ENCODE measurements around the gene CNOT8. TPM values are rescaled to one million over a fixed set of nuclear protein-coding genes. Genes with fewer than 3 reads are reported as not detected.

CNOT8 gene
- total RNA-seq, 1 experiment from 2014 or later: 45.6 TPM

DNA sequence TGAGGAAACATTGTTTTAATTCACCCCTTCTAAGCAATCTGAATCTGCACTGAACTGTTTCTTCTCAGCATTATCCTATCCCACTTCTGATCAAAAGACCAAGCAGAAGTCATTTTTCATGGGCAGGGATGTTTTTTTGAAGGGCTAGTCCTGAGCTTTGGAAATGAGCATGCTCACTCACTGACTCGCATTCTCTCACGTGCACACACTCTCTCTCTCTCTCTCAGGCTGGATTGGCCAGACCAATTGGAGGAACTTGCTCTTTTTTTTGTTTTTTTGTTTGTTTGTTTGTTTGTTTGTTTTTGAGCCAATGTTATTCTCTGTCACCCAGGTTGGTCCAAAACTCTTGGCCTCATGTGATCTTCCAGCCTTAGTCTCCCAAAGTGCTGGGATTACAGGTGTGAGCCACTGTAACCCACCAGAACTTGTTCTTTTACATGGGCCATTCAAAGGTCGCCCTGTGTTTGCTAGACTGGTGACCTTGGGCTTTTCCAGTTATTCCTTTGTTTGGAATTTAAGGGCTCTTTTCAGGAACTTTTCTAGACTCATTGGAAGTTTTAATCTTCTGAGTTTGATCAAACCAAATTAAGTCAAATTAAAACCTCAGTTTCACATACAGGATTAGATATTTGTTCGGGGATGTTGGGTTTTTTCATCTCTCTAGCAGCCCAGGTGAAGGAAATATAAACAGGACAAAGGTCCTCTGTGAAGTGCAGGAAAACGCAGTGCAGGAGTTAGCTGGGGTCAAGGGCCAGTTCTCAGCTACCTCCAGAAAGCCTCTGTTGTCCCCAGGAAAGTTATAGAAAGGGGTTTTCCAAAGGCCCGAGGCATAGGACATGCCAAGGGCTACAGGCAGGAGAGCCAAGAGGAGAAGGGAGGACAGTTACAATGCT lies 21.2 kb upstream of the CNOT8 start:
- H3K79me2 ChIP-seq (ENCODE audit: insufficient read depth, low read length): no peaks in the 10 kb centered on the region
- H2BK15ac ChIP-seq (ENCODE audit: low read depth, low read length): no peak overlapping the region
- H3K4ac ChIP-seq (ENCODE audit: low read depth, low read length): no peak overlapping the region
- H2AFZ ChIP-seq (ENCODE audit: low read length): no peak overlapping the region
- H3K18ac ChIP-seq (ENCODE audit: insufficient read length, low read depth, low read length): no peak overlapping the region
- H2BK12ac ChIP-seq (ENCODE audit: insufficient read length, low read depth, low read length): no peak overlapping the region
- H2BK20ac ChIP-seq (ENCODE audit: low read depth, low read length, poor library complexity, severe bottlenecking): no peak overlapping the region
- no peaks in the 10 kb centered on the region for H3K9me3 Mint-ChIP-seq
- no peaks in the 10 kb centered on the region for H3K9me3 ChIP-seq (ENCODE audit: control insufficient read depth, low read depth, low read length)
- no peak overlapping the region for H3K4me3 Mint-ChIP-seq
- no peak overlapping the region for H3K23ac ChIP-seq (ENCODE audit: insufficient read length, low read depth, low read length)
- H3K4me2 ChIP-seq (ENCODE audit: insufficient read depth, insufficient read length, low read length): no peak overlapping the region
- no CpG with 5 or more reads among the region's 6 CpGs for WGBS (ENCODE audit: extremely low coverage, insufficient read length, low lambda C conversion rate)
- H4K5ac ChIP-seq (ENCODE audit: insufficient read length, low read depth, low read length): no peak overlapping the region
- H3K27ac Mint-ChIP-seq: peak overlapping the region in 1 of 3 experiments; percentile 45; a peak in 1 of 7 replicates
- no peaks in the 10 kb centered on the region for H3K79me1 ChIP-seq (ENCODE audit: insufficient read depth, low read depth, low read length, poor library complexity, severe bottlenecking)
- no peak overlapping the region for H3K14ac ChIP-seq (ENCODE audit: insufficient read depth, low read length)
- no peak overlapping the region for H2BK5ac ChIP-seq (ENCODE audit: insufficient read length, low read length)
- H3K36me3 Mint-ChIP-seq (ENCODE audit: insufficient read depth in 1 of 3, low read depth in 3 of 3): peaks cover 0 to 4% (median 0%) of the 10 kb centered on the region in 3 experiments; a peak in 2 of 7 replicates
- H2BK120ac ChIP-seq (ENCODE audit: low read depth, low read length, poor library complexity, severe bottlenecking): no peak overlapping the region
- no peak overlapping the region for H3K9ac ChIP-seq (ENCODE audit: extremely low read depth, insufficient read length, low read length)
- no peaks in the 10 kb centered on the region for H3K4me1 ChIP-seq (ENCODE audit: insufficient read depth, low read length)
- no peaks in the 10 kb centered on the region for H3K23me2 ChIP-seq (ENCODE audit: insufficient read length, low read depth, low read length, poor library complexity, severe bottlenecking)
- no peak overlapping the region for H2AK5ac ChIP-seq (ENCODE audit: insufficient read length, low read length)
- no peak overlapping the region for H3T11ph ChIP-seq (ENCODE audit: low read length)
- no peaks in the 10 kb centered on the region for H4K20me1 ChIP-seq (ENCODE audit: control insufficient read depth, insufficient read depth, insufficient read length)
- no peak for DNase-seq
- H4K8ac ChIP-seq (replicated peaks; ENCODE audit: insufficient read length, low read depth, low read length): no peak overlapping the region
- no peaks in the 10 kb centered on the region; the same call in 1 of the 2 replicates for H3K27me3 Mint-ChIP-seq (ENCODE audit: low read depth)
- TF ChIP-seq, protein P1, sequence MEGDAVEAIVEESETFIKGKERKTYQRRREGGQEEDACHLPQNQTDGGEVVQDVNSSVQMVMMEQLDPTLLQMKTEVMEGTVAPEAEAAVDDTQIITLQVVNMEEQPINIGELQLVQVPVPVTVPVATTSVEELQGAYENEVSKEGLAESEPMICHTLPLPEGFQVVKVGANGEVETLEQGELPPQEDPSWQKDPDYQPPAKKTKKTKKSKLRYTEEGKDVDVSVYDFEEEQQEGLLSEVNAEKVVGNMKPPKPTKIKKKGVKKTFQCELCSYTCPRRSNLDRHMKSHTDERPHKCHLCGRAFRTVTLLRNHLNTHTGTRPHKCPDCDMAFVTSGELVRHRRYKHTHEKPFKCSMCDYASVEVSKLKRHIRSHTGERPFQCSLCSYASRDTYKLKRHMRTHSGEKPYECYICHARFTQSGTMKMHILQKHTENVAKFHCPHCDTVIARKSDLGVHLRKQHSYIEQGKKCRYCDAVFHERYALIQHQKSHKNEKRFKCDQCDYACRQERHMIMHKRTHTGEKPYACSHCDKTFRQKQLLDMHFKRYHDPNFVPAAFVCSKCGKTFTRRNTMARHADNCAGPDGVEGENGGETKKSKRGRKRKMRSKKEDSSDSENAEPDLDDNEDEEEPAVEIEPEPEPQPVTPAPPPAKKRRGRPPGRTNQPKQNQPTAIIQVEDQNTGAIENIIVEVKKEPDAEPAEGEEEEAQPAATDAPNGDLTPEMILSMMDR (conservative IDR thresholded peaks at IDR 0.05): no peak
- H3K4me1 Mint-ChIP-seq: peaks cover 6% of the 10 kb centered on the region in 2 experiments
- H4K91ac ChIP-seq (ENCODE audit: insufficient read length, low read depth, low read length): no peak overlapping the region
- H3K56ac ChIP-seq (ENCODE audit: insufficient read length, low read depth, low read length): no peak overlapping the region
- no peak overlapping the region for H3K27ac ChIP-seq (ENCODE audit: insufficient read length, low read depth, low read length)
- H3K27me3 ChIP-seq (ENCODE audit: insufficient read depth, low read length): no peaks in the 10 kb centered on the region
